ENCODE results near the gene CASS4. TPM values are rescaled to one million over a fixed set of nuclear protein-coding genes. Genes with fewer than 3 reads are reported as not detected.

Gene CASS4
- total and polyA plus RNA-seq, 9 of the 15 experiments (the other 6 are each of a cell fraction or from before 2014, with no cell fraction given), result 8.1 to 53.8 (median 26.7) TPM

GRCh38 chr20:56447227-56447626, 35.2 kb downstream of the CASS4 start:
- H3K79me2 ChIP-seq (ENCODE audit: control insufficient read depth, insufficient read depth, low read length), result peaks cover 24% of the 10 kb centered on the region; the same call in 2 of the 3 replicates
- intact Hi-C loops (cut with micrococcal nuclease) (no loop called here), in situ Hi-C loops (cut with MboI) (no loop called here)
- ChIA-PET POLR2A (interaction anchor here (0.6 to 1.6 kb wide), 7 partner anchors 19 to 67 kb away, joined by 3 to 5 read pairs (median 3); partner anchors contain the start of genes CSTF1 and RTF2), CTCF (ENCODE audit: low intra/inter-chr PET ratio) (no interaction called here)
- peaks cover 9 to 19% of the 10 kb centered on the region in 2 experiments; a peak in 4 of 5 replicates for H3K4me1 ChIP-seq (replicated peaks in 1 of 2; ENCODE audit: control insufficient read depth in 2 of 2, insufficient read depth in 2 of 2, low read length in 2 of 2)
- BruUV-seq (replicated peaks), result no TSS peak
- H3K36me3 ChIP-seq (ENCODE audit: control insufficient read depth, insufficient read depth, low read length), result peaks cover 77% of the 10 kb centered on the region
- no peak for FAIRE-seq
- H3K4me2 ChIP-seq (ENCODE audit: insufficient read depth, low read length), result peak overlapping the region; percentile 77
- H3K4me3 ChIP-seq, result 0 out of 2 replicates have a peak overlapping the region, but pooled peaks have one; percentile 6
- H4K20me1 ChIP-seq (replicated peaks; ENCODE audit: control insufficient read depth, insufficient read depth, low read length), result no peaks in the 10 kb centered on the region
- TF ChIP-seq ZNF174 (CRISPR knock-in tag; IDR thresholded peaks at IDR 0.05), result no peak
- no peak for TF ChIP-seq MAFF (IDR thresholded peaks at IDR 0.05; ENCODE audit: low read length)
- TF ChIP-seq RBM22 (IDR thresholded peaks at IDR 0.05; ENCODE audit: low read depth, low read length, poor library complexity, severe bottlenecking), result no peak
- no peak for TF ChIP-seq TEAD1 (CRISPR knock-in tag; IDR thresholded peaks at IDR 0.05)
- TF ChIP-seq SMARCC2 (IDR thresholded peaks at IDR 0.05; ENCODE audit: low read depth), result no peak
- TF ChIP-seq, protein P1, sequence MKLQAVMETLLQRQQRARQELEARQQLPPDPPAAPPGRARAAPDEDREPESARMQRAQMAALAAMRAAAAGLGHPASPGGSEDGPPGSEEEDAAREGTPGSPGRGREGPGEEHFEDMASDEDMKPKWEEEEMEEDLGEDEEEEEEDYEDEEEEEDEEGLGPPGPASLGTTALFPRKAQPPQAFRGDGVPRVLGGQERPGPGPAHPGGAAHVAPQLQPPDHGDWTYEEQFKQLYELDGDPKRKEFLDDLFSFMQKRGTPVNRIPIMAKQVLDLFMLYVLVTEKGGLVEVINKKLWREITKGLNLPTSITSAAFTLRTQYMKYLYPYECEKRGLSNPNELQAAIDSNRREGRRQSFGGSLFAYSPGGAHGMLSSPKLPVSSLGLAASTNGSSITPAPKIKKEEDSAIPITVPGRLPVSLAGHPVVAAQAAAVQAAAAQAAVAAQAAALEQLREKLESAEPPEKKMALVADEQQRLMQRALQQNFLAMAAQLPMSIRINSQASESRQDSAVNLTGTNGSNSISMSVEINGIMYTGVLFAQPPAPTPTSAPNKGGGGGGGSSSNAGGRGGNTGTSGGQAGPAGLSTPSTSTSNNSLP (IDR thresholded peaks at IDR 0.05; ENCODE audit: borderline replicate concordance, low read depth, low read length), result no peak
- TF ChIP-seq HOXB6 (CRISPR knock-in tag; IDR thresholded peaks at IDR 0.05; ENCODE audit: borderline replicate concordance), result no peak
- no peak for TF ChIP-seq ZNF589 (CRISPR knock-in tag; IDR thresholded peaks at IDR 0.05; ENCODE audit: low read depth)
- TF ChIP-seq MAZ (CRISPR knock-in tag; conservative IDR thresholded peaks at IDR 0.05 in 1 of 2, IDR thresholded peaks at IDR 0.05 in 1 of 2), result no peak
- TF ChIP-seq, protein P2, sequence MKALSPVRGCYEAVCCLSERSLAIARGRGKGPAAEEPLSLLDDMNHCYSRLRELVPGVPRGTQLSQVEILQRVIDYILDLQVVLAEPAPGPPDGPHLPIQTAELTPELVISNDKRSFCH (CRISPR knock-in tag; IDR thresholded peaks at IDR 0.05), result no peak
- TF ChIP-seq, protein P2 (tag; IDR thresholded peaks at IDR 0.05), result no peak
- TF ChIP-seq SRF (CRISPR knock-in tag; IDR thresholded peaks at IDR 0.05), result no peak
- TF ChIP-seq GTF2E2 (tag; IDR thresholded peaks at IDR 0.05), result no peak
- TF ChIP-seq, protein P3, sequence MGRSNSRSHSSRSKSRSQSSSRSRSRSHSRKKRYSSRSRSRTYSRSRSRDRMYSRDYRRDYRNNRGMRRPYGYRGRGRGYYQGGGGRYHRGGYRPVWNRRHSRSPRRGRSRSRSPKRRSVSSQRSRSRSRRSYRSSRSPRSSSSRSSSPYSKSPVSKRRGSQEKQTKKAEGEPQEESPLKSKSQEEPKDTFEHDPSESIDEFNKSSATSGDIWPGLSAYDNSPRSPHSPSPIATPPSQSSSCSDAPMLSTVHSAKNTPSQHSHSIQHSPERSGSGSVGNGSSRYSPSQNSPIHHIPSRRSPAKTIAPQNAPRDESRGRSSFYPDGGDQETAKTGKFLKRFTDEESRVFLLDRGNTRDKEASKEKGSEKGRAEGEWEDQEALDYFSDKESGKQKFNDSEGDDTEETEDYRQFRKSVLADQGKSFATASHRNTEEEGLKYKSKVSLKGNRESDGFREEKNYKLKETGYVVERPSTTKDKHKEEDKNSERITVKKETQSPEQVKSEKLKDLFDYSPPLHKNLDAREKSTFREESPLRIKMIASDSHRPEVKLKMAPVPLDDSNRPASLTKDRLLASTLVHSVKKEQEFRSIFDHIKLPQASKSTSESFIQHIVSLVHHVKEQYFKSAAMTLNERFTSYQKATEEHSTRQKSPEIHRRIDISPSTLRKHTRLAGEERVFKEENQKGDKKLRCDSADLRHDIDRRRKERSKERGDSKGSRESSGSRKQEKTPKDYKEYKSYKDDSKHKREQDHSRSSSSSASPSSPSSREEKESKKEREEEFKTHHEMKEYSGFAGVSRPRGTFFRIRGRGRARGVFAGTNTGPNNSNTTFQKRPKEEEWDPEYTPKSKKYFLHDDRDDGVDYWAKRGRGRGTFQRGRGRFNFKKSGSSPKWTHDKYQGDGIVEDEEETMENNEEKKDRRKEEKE (IDR thresholded peaks at IDR 0.05; ENCODE audit: borderline replicate concordance in 1 of 2, control insufficient read depth in 1 of 2, low read depth in 2 of 2, low read length in 1 of 2), result no peak
- no peak for TF ChIP-seq SMARCA5 (IDR thresholded peaks at IDR 0.05)
- no peak for TF ChIP-seq TSC22D4 (tag; IDR thresholded peaks at IDR 0.05)
- no peak for TF ChIP-seq KDM5B (IDR thresholded peaks at IDR 0.05; ENCODE audit: insufficient replicate concordance, low read depth, low read length)
- H3K27ac ChIP-seq (ENCODE audit: extremely low read depth, low read depth, low read length), result peak overlapping the region; percentile 61; the same call in 2 of the 3 replicates
- H3K9me1 ChIP-seq (ENCODE audit: control insufficient read depth, insufficient read depth, low read length), result peaks cover 5% of the 10 kb centered on the region
- H3K27me3 ChIP-seq (ENCODE audit: control insufficient read depth in 2 of 2, insufficient read depth in 2 of 2, low read length in 2 of 2), result no peaks in the 10 kb centered on the region
- H2AFZ ChIP-seq (ENCODE audit: low read depth, low read length), result 0 out of 2 replicates have a peak overlapping the region, but pooled peaks have one; percentile 14
- peak; percentile 12 for ATAC-seq
- H3K9me3 ChIP-seq (replicated peaks; ENCODE audit: control insufficient read depth, insufficient read depth, low read depth, low read length), result no peaks in the 10 kb centered on the region
- DNase-seq (ENCODE audit: extremely low read depth in 1 of 4, low spot score in 3 of 4), result no peak
- peak overlapping the region; percentile 17 to 68; a peak in 3 of 4 replicates for H3K9ac ChIP-seq (ENCODE audit: insufficient read depth in 1 of 2, low read depth in 2 of 2, low read length in 2 of 2)
